ENCODE measurements around the gene SLC36A2. TPM values are rescaled to one million over a fixed set of nuclear protein-coding genes. Genes with fewer than 3 reads are reported as not detected.

Gene SLC36A2
- polyA plus RNA-seq, 1 experiment = not detected

GRCh38 chr5:151288180-151288579 is 59.2 kb downstream of the SLC36A2 start:
- Histone ChIP-seq H3K4me3 (ENCODE audit: low read depth, low read length) (no peak overlapping the region), H3K36me3 (ENCODE audit: control insufficient read depth, insufficient read depth, low read length) (no peaks in the 10 kb centered on the region), H3K27me3 (ENCODE audit: control insufficient read depth, insufficient read depth, low read length) (no peaks in the 10 kb centered on the region; the same call in 1 of the 2 replicates)
- no peak for DNase-seq (ENCODE audit: low read depth)
- TF ChIP-seq, protein P1, sequence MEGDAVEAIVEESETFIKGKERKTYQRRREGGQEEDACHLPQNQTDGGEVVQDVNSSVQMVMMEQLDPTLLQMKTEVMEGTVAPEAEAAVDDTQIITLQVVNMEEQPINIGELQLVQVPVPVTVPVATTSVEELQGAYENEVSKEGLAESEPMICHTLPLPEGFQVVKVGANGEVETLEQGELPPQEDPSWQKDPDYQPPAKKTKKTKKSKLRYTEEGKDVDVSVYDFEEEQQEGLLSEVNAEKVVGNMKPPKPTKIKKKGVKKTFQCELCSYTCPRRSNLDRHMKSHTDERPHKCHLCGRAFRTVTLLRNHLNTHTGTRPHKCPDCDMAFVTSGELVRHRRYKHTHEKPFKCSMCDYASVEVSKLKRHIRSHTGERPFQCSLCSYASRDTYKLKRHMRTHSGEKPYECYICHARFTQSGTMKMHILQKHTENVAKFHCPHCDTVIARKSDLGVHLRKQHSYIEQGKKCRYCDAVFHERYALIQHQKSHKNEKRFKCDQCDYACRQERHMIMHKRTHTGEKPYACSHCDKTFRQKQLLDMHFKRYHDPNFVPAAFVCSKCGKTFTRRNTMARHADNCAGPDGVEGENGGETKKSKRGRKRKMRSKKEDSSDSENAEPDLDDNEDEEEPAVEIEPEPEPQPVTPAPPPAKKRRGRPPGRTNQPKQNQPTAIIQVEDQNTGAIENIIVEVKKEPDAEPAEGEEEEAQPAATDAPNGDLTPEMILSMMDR (IDR thresholded peaks at IDR 0.05; ENCODE audit: insufficient read depth, low read depth, low read length) = no peak
- ChIA-PET POLR2A (interaction anchor here (0.7 kb wide), 1 partner anchor 11 kb away, joined by 7 read pairs; no protein-coding TSS in a partner anchor), CTCF (interaction anchor here (1.5 kb wide), 1 partner anchor 49 kb away, joined by 3 read pairs; no protein-coding TSS in a partner anchor)

DNA sequence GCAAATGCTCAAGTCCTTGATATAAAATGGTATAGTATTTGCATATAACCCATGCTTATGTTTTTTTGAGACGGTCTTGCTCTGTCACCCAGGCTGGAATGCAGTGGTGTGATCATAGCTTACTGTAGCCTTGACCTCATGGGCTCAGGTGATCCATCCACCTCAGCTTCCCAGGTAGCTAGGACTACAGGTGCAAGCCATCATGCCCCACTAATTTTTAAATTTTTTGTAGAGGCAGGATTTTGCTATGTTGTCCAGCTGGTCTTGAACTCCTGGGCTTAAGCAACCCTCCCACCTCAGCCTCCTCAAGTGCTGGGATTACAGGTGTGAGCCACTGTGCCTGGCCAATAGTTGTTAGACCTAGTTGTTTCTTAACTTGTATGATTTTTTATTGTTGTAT is 61.1 kb downstream of the SLC36A2 start:
- H3K36me3 ChIP-seq (ENCODE audit: control insufficient read depth, insufficient read depth, low read length) = no peaks in the 10 kb centered on the region
- POLR2A ChIA-PET = no interaction called here
- DNase-seq (ENCODE audit: low read depth) = no peak
- no peaks in the 10 kb centered on the region; the same call in 1 of the 2 replicates for H3K27me3 ChIP-seq (ENCODE audit: control insufficient read depth, insufficient read depth, low read length)
- CTCF ChIA-PET = no interaction called here
- H3K4me3 ChIP-seq (ENCODE audit: low read depth, low read length) = no peak overlapping the region
- TF ChIP-seq, protein P1 (IDR thresholded peaks at IDR 0.05; ENCODE audit: insufficient read depth, low read depth, low read length) = no peak

GRCh38 chr5:151285683-151286082 is 61.7 kb downstream of the SLC36A2 start:
- Histone ChIP-seq H3K27me3 (ENCODE audit: control insufficient read depth, insufficient read depth, low read length) (no peaks in the 10 kb centered on the region; the same call in 1 of the 2 replicates), H3K4me3 (ENCODE audit: low read depth, low read length) (no peak overlapping the region), H3K36me3 (ENCODE audit: control insufficient read depth, insufficient read depth, low read length) (no peaks in the 10 kb centered on the region)
- ChIA-PET CTCF (interaction anchor here (1.1 kb wide), 1 partner anchor 47 kb away, joined by 3 read pairs; no protein-coding TSS in a partner anchor), POLR2A (no interaction called here)
- DNase-seq (ENCODE audit: low read depth) = no peak
- TF ChIP-seq, protein P1 (IDR thresholded peaks at IDR 0.05; ENCODE audit: insufficient read depth, low read depth, low read length) = no peak

GRCh38 chr5:151284392-151284967 is 62.9 kb downstream of the SLC36A2 start:
- TF ChIP-seq, protein P1 (IDR thresholded peaks at IDR 0.05; ENCODE audit: insufficient read depth, low read depth, low read length) = no peak
- POLR2A ChIA-PET = no interaction called here
- DNase-seq (ENCODE audit: low read depth) = no peak
- Histone ChIP-seq H3K4me3 (ENCODE audit: low read depth, low read length) (no peak overlapping the region), H3K27me3 (ENCODE audit: control insufficient read depth, insufficient read depth, low read length) (no peaks in the 10 kb centered on the region; the same call in 1 of the 2 replicates), H3K36me3 (ENCODE audit: control insufficient read depth, insufficient read depth, low read length) (no peaks in the 10 kb centered on the region)
- CTCF ChIA-PET = no interaction called here

DNA sequence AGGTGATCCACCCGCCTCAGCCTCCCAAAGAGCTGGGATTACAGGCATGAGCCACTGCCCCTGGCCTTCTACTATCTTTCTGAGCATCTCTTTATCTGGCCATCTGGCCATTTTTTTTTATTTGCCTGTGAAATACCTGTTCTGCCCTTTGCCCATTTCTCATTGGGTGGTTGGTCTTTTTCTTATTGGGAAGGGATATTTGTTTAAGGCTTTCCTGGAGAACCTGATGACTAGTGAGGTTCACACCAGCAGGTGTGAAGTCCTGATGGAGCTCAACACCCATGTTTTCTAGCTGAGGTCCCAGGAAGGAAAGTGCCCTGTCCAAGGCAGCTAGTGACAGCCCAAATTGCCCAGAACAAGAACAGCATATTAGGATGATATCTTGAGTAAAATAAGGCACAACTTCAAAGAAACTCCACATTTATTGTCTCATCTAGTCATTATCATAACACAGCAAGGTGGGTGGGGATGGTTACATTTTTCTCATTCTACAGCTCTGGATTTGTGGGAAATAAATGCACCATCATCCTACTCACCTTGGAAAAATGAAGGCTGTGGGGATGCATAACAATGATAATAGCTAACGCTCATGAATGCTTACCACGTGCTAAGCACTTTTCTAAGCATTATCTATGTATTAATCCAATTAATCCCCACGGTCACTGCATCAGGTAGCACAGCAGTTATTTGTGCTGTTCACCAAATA is 64.1 kb downstream of the SLC36A2 start:
- no peaks in the 10 kb centered on the region for H3K36me3 ChIP-seq (ENCODE audit: control insufficient read depth, insufficient read depth, low read length)
- H3K27me3 ChIP-seq (ENCODE audit: control insufficient read depth, insufficient read depth, low read length) = no peaks in the 10 kb centered on the region; the same call in 1 of the 2 replicates
- DNase-seq (ENCODE audit: low read depth) = no peak
- TF ChIP-seq, protein P1 (IDR thresholded peaks at IDR 0.05; ENCODE audit: insufficient read depth, low read depth, low read length) = no peak
- POLR2A ChIA-PET = no interaction called here
- CTCF ChIA-PET = interaction anchor here (0.8 to 1.1 kb wide), 2 partner anchors 30 to 33 kb away, joined by 3 to 4 read pairs; partner anchors contain the start of gene GM2A
- no peak overlapping the region for H3K4me3 ChIP-seq (ENCODE audit: low read depth, low read length)
